BJ (cell line): ENCODE results near the gene AFF4. TPM values are rescaled to one million over a fixed set of nuclear protein-coding genes. Genes with fewer than 3 reads are reported as not detected.
"Not testable (repeated sequence)": the region's sequence is repeated elsewhere in the genome, so short reads cannot be mapped to it uniquely, and the experiment has no call there.

Source experiments
- CTCF ChIA-PET: fragments of 350-600 bp; formaldehyde crosslinking; extraction: SDS; loops from one replicate; lab custom pipeline; 2021; ENCODE audit warnings: antibody characterized with exemption, inconsistent platforms; lab: Yijun Ruan, JAX
- POLR2A ChIA-PET: fragments of 300-600 bp; sonication (Branson Sonifier 250); formaldehyde crosslinking; extraction: SDS; loops from one replicate; lab custom pipeline; 2021; ENCODE audit warnings: antibody characterized with exemption; lab: Charles Lee
- DNase-seq: peaks from one replicate; pipeline ENCODE4 v3.0.0-alpha.2; 2011; ENCODE audit warnings: low read depth
- H3K27me3 ChIP-seq: 2 replicates; pipeline ENCODE4 v1.6.0; 2011; ENCODE audit warnings: low read length; ENCODE audit not compliant: control insufficient read depth, insufficient read depth
- H3K36me3 ChIP-seq: 2 replicates; pipeline ENCODE4 v1.5.1; 2011; ENCODE audit warnings: low read length; ENCODE audit not compliant: control insufficient read depth, insufficient read depth
- H3K4me3 ChIP-seq: 2 replicates; pipeline ENCODE4 v1.5.1; 2011; ENCODE audit warnings: low read depth, mild to moderate bottlenecking, control low read depth, low read length
- CTCF ChIP-seq: IDR thresholded peaks from 2 replicates; pipeline ENCODE4 v1.5.1; 2011; ENCODE audit warnings: low read depth, mild to moderate bottlenecking, control low read depth, inconsistent platforms, low read length, moderate library complexity; ENCODE audit not compliant: insufficient read depth
- polyA plus RNA-seq: library from polyadenylated mRNA; depleted of rRNA; stranded (reverse); fragments of >200 nt; gene quantifications from 2 replicates; pipeline ENCODE4 v1.2.3, GENCODE V29; 2011

Gene AFF4
- polyA plus RNA-seq, 1 experiment, result 42.5 TPM

GRCh38 chr5:132962429-132963021, 909 bp downstream of the AFF4 start:
- ChIA-PET CTCF (interaction anchor here (1.3 kb wide), 1 partner anchor 11 kb away, joined by 3 read pairs; no protein-coding TSS in a partner anchor), POLR2A (interaction anchor here (0.7 kb wide), 2 partner anchors 89 to 148 kb away, joined by 3 read pairs; partner anchors contain the start of gene HSPA4)
- no peak for DNase-seq
- TF ChIP-seq CTCF, result no peak
- H3K27me3 ChIP-seq, result no peaks in the 10 kb centered on the region
- H3K4me3 ChIP-seq, result peak overlapping the region; percentile 97
- peaks cover 2% of the 10 kb centered on the region for H3K36me3 ChIP-seq

- ChIA-PET CTCF (interaction anchor here (0.8 to 1.3 kb wide), 2 partner anchors 12 to 66 kb away, joined by 3 read pairs; no protein-coding TSS in a partner anchor), POLR2A (interaction anchor here (0.7 kb wide), 1 partner anchor 90 kb away, joined by 3 read pairs; the partner anchor contains the start of gene HSPA4)
- peaks cover 2% of the 10 kb centered on the region for H3K36me3 ChIP-seq
- peak overlapping the region; percentile 97 for H3K4me3 ChIP-seq
- no peak for TF ChIP-seq CTCF
- H3K27me3 ChIP-seq, result no peaks in the 10 kb centered on the region
- no peak for DNase-seq
These were observed 1.5 kb downstream of the AFF4 start for GRCh38 chr5:132961887-132962286.

GRCh38 chr5:132961123-132961815, 2.2 kb downstream of the AFF4 start:
- not testable (repeated sequence) for DNase-seq, H3K27me3 ChIP-seq, H3K36me3 ChIP-seq
- H3K4me3 ChIP-seq, result peak overlapping the region; percentile 97
- ChIA-PET CTCF (interaction anchor here (0.8 to 1.3 kb wide), 2 partner anchors 12 to 66 kb away, joined by 3 read pairs; no protein-coding TSS in a partner anchor), POLR2A (interaction anchor here (0.7 kb wide), 1 partner anchor 91 kb away, joined by 3 read pairs; the partner anchor contains the start of gene HSPA4)

- H3K36me3 ChIP-seq, H3K27me3 ChIP-seq, DNase-seq, CTCF ChIA-PET, H3K4me3 ChIP-seq, POLR2A ChIA-PET: not testable (repeated sequence)
These were observed 7.2 kb downstream of the AFF4 start for GRCh38 chr5:132956166-132956799.

- Histone ChIP-seq H3K36me3 (peaks cover 9% of the 10 kb centered on the region), H3K4me3 (no peak overlapping the region), H3K27me3 (no peaks in the 10 kb centered on the region)
- no peak for TF ChIP-seq CTCF
- DNase-seq, result no peak
- ChIA-PET POLR2A (no interaction called here), CTCF (no interaction called here)
These were observed 9.7 kb downstream of the AFF4 start for GRCh38 chr5:132953710-132954109.

- POLR2A ChIA-PET, result no interaction called here
- peaks cover 8% of the 10 kb centered on the region for H3K36me3 ChIP-seq
- CTCF ChIA-PET, result no interaction called here
These were observed 10.6 kb downstream of the AFF4 start for GRCh38 chr5:132952829-132953228.

More at GRCh38 chr5:132952829-132953228, 10.6 kb downstream of the AFF4 start:
- no peak for DNase-seq
- Histone ChIP-seq H3K27me3 (no peaks in the 10 kb centered on the region), H3K4me3 (no peak overlapping the region)
- no peak for TF ChIP-seq CTCF
